Measurements from ENCODE around the gene MAP4K1.

MAP4K1 gene

GRCh38 chr19:38564981-38565690 lies 52.6 kb downstream of the MAP4K1 start:
- Histone ChIP-seq H3K9me3 (ENCODE audit: insufficient read depth, low read depth, low read length) (no peaks in the 10 kb centered on the region), H3K18ac (ENCODE audit: low read length) (no peak overlapping the region), H2BK120ac (ENCODE audit: insufficient read depth, low read length, poor library complexity) (no peak overlapping the region), H3K9ac (ENCODE audit: low read length) (no peak overlapping the region), H4K91ac (ENCODE audit: low read depth, low read length) (no peak overlapping the region), H3K36me3 (ENCODE audit: control insufficient read depth in 1 of 2, insufficient read depth in 2 of 2, low read length in 2 of 2) (no peaks in the 10 kb centered on the region), H3K4me1 (ENCODE audit: control insufficient read depth in 1 of 2, insufficient read depth in 2 of 2, low read length in 2 of 2) (no peaks in the 10 kb centered on the region), H3K27ac (ENCODE audit: low read depth, low read length) (no peak overlapping the region), H3K27me3 (ENCODE audit: insufficient read depth, low read length) (no peaks in the 10 kb centered on the region), H3K79me2 (ENCODE audit: control insufficient read depth, insufficient read depth, low read length, poor library complexity) (no peaks in the 10 kb centered on the region), H2BK12ac (ENCODE audit: low read length) (no peak overlapping the region), H2AFZ (ENCODE audit: insufficient read depth, low read length, poor library complexity) (no peak overlapping the region), H3K4ac (ENCODE audit: low read depth, low read length) (no peak overlapping the region), H2AK5ac (ENCODE audit: low read length) (no peak overlapping the region), H3K4me2 (ENCODE audit: low read length) (no peak overlapping the region), H2BK5ac (ENCODE audit: low read depth, low read length, poor library complexity) (no peak overlapping the region), H4K8ac (ENCODE audit: low read depth, low read length) (no peak overlapping the region), H3K23ac (ENCODE audit: low read length) (no peak overlapping the region), H3K4me3 (ENCODE audit: low read depth, low read length) (no peak overlapping the region), H3K79me1 (ENCODE audit: low read length) (no peaks in the 10 kb centered on the region), H4K12ac (ENCODE audit: low read depth, low read length) (no peak overlapping the region), H3K14ac (ENCODE audit: low read length) (no peak overlapping the region)
- WGBS (ENCODE audit: extremely low coverage, insufficient coverage, insufficient read length): no CpG with 5 or more reads among the region's 111 CpGs
- no peak for DNase-seq

- H2AFZ ChIP-seq (ENCODE audit: insufficient read depth, low read length, poor library complexity): no peak overlapping the region
- H4K8ac ChIP-seq (ENCODE audit: low read depth, low read length): no peak overlapping the region
- no peak overlapping the region for H2BK120ac ChIP-seq (ENCODE audit: insufficient read depth, low read length, poor library complexity)
- no peak overlapping the region for H2BK12ac ChIP-seq (ENCODE audit: low read length)
- no peak overlapping the region for H3K18ac ChIP-seq (ENCODE audit: low read length)
- no peaks in the 10 kb centered on the region for H3K27me3 ChIP-seq (ENCODE audit: insufficient read depth, low read length)
- no peak overlapping the region for H3K27ac ChIP-seq (ENCODE audit: low read depth, low read length)
- no peak overlapping the region for H3K9ac ChIP-seq (ENCODE audit: low read length)
- H3K4me2 ChIP-seq (ENCODE audit: low read length): no peak overlapping the region
- no peak overlapping the region for H4K12ac ChIP-seq (ENCODE audit: low read depth, low read length)
- WGBS (ENCODE audit: extremely low coverage, insufficient coverage, insufficient read length): no CpG with 5 or more reads among the region's 9 CpGs
- H3K79me1 ChIP-seq (ENCODE audit: low read length): no peaks in the 10 kb centered on the region
- no peak overlapping the region for H4K91ac ChIP-seq (ENCODE audit: low read depth, low read length)
- H3K79me2 ChIP-seq (ENCODE audit: control insufficient read depth, insufficient read depth, low read length, poor library complexity): no peaks in the 10 kb centered on the region
- H3K4ac ChIP-seq (ENCODE audit: low read depth, low read length): no peak overlapping the region
- no peaks in the 10 kb centered on the region for H3K9me3 ChIP-seq (ENCODE audit: insufficient read depth, low read depth, low read length)
- no peak overlapping the region for H2AK5ac ChIP-seq (ENCODE audit: low read length)
- H3K36me3 ChIP-seq (ENCODE audit: control insufficient read depth in 1 of 2, insufficient read depth in 2 of 2, low read length in 2 of 2): no peaks in the 10 kb centered on the region
- no peak overlapping the region for H3K23ac ChIP-seq (ENCODE audit: low read length)
- H3K4me1 ChIP-seq (ENCODE audit: control insufficient read depth in 1 of 2, insufficient read depth in 2 of 2, low read length in 2 of 2): no peaks in the 10 kb centered on the region
- no peak overlapping the region for H3K14ac ChIP-seq (ENCODE audit: low read length)
- no peak overlapping the region for H2BK5ac ChIP-seq (ENCODE audit: low read depth, low read length, poor library complexity)
- H3K4me3 ChIP-seq (ENCODE audit: low read depth, low read length): no peak overlapping the region
- DNase-seq: no peak
These were observed 54.3 kb downstream of the MAP4K1 start for GRCh38 chr19:38563475-38563874.

GRCh38 chr19:38562096-38562495 lies 55.7 kb downstream of the MAP4K1 start:
- Histone ChIP-seq H3K4ac (ENCODE audit: low read depth, low read length) (no peak overlapping the region), H3K9ac (ENCODE audit: low read length) (no peak overlapping the region), H3K79me2 (ENCODE audit: control insufficient read depth, insufficient read depth, low read length, poor library complexity) (no peaks in the 10 kb centered on the region), H3K4me2 (ENCODE audit: low read length) (no peak overlapping the region), H3K27ac (ENCODE audit: low read depth, low read length) (no peak overlapping the region), H3K27me3 (ENCODE audit: insufficient read depth, low read length) (no peaks in the 10 kb centered on the region), H3K9me3 (ENCODE audit: insufficient read depth, low read depth, low read length) (no peaks in the 10 kb centered on the region), H3K14ac (ENCODE audit: low read length) (no peak overlapping the region), H2AK5ac (ENCODE audit: low read length) (no peak overlapping the region), H2AFZ (ENCODE audit: insufficient read depth, low read length, poor library complexity) (no peak overlapping the region), H3K4me1 (ENCODE audit: control insufficient read depth in 1 of 2, insufficient read depth in 2 of 2, low read length in 2 of 2) (no peaks in the 10 kb centered on the region), H3K18ac (ENCODE audit: low read length) (no peak overlapping the region), H3K23ac (ENCODE audit: low read length) (no peak overlapping the region), H3K4me3 (ENCODE audit: low read depth, low read length) (no peak overlapping the region), H2BK120ac (ENCODE audit: insufficient read depth, low read length, poor library complexity) (no peak overlapping the region), H2BK5ac (ENCODE audit: low read depth, low read length, poor library complexity) (no peak overlapping the region), H4K91ac (ENCODE audit: low read depth, low read length) (no peak overlapping the region), H2BK12ac (ENCODE audit: low read length) (no peak overlapping the region), H4K12ac (ENCODE audit: low read depth, low read length) (no peak overlapping the region), H3K79me1 (ENCODE audit: low read length) (no peaks in the 10 kb centered on the region), H4K8ac (ENCODE audit: low read depth, low read length) (no peak overlapping the region), H3K36me3 (ENCODE audit: control insufficient read depth in 1 of 2, insufficient read depth in 2 of 2, low read length in 2 of 2) (no peaks in the 10 kb centered on the region)
- no peak for DNase-seq
- no CpG with 5 or more reads among the region's 6 CpGs for WGBS (ENCODE audit: extremely low coverage, insufficient coverage, insufficient read length)

GRCh38 chr19:38561658-38562057 lies 56.1 kb downstream of the MAP4K1 start:
- H4K8ac ChIP-seq (ENCODE audit: low read depth, low read length): no peak overlapping the region
- H3K79me1 ChIP-seq (ENCODE audit: low read length): no peaks in the 10 kb centered on the region
- no peak overlapping the region for H4K12ac ChIP-seq (ENCODE audit: low read depth, low read length)
- no peaks in the 10 kb centered on the region for H3K79me2 ChIP-seq (ENCODE audit: control insufficient read depth, insufficient read depth, low read length, poor library complexity)
- no peak overlapping the region for H2BK5ac ChIP-seq (ENCODE audit: low read depth, low read length, poor library complexity)
- H3K36me3 ChIP-seq (ENCODE audit: control insufficient read depth in 1 of 2, insufficient read depth in 2 of 2, low read length in 2 of 2): no peaks in the 10 kb centered on the region
- no peak for DNase-seq
- no peaks in the 10 kb centered on the region for H3K4me1 ChIP-seq (ENCODE audit: control insufficient read depth in 1 of 2, insufficient read depth in 2 of 2, low read length in 2 of 2)
- no peak overlapping the region for H3K9ac ChIP-seq (ENCODE audit: low read length)
- no peak overlapping the region for H3K27ac ChIP-seq (ENCODE audit: low read depth, low read length)
- H2BK120ac ChIP-seq (ENCODE audit: insufficient read depth, low read length, poor library complexity): no peak overlapping the region
- H4K91ac ChIP-seq (ENCODE audit: low read depth, low read length): no peak overlapping the region
- no peak overlapping the region for H3K18ac ChIP-seq (ENCODE audit: low read length)
- H3K9me3 ChIP-seq (ENCODE audit: insufficient read depth, low read depth, low read length): no peaks in the 10 kb centered on the region
- no peaks in the 10 kb centered on the region for H3K27me3 ChIP-seq (ENCODE audit: insufficient read depth, low read length)
- H2AK5ac ChIP-seq (ENCODE audit: low read length): no peak overlapping the region
- H2AFZ ChIP-seq (ENCODE audit: insufficient read depth, low read length, poor library complexity): no peak overlapping the region
- no peak overlapping the region for H2BK12ac ChIP-seq (ENCODE audit: low read length)
- no peak overlapping the region for H3K4me3 ChIP-seq (ENCODE audit: low read depth, low read length)
- H3K23ac ChIP-seq (ENCODE audit: low read length): no peak overlapping the region
- no peak overlapping the region for H3K4ac ChIP-seq (ENCODE audit: low read depth, low read length)
- WGBS (ENCODE audit: extremely low coverage, insufficient coverage, insufficient read length): no CpG with 5 or more reads among the region's 11 CpGs
- H3K4me2 ChIP-seq (ENCODE audit: low read length): no peak overlapping the region
- H3K14ac ChIP-seq (ENCODE audit: low read length): no peak overlapping the region

Measured in trophoblast cell (in vitro differentiated cells and primary cell).